Hepatocyte (in vitro differentiated cells): ENCODE data around the gene CREB5.

Experiments used
- CTCF ChIP-seq: fragments of 200-600 bp; sonication (generic); IDR thresholded peaks from 2 replicates; pipeline ENCODE4 v1.5.1; 2016; ENCODE audit warnings: antibody characterized with exemption, mild to moderate bottlenecking; ENCODE audit not compliant: poor library complexity
- EZH2 ChIP-seq: fragments of 200-600 bp; sonication (generic); IDR thresholded peaks from 2 replicates; pipeline ENCODE4 v1.6.1; 2016; ENCODE audit warnings: antibody characterized with exemption, mild to moderate bottlenecking, borderline replicate concordance
- EZH2phosphoT487 ChIP-seq: fragments of 200-600 bp; sonication (generic); IDR thresholded peaks from one replicate; pipeline ENCODE4 v1.6.1; 2018; ENCODE audit warnings: antibody characterized with exemption, mild to moderate bottlenecking, low read depth, moderate library complexity; ENCODE audit not compliant: unreplicated experiment, severe bottlenecking

GRCh38 chr7:28729281-28729680, 317.0 kb downstream of the CREB5 start:
- TF ChIP-seq CTCF, result no peak
- TF ChIP-seq EZH2phosphoT487, result no peak
- no peak for TF ChIP-seq EZH2
